HepG2 (cell line): Measurements from ENCODE around the gene NFATC2.

Source experiments
- CENPT ChIP-seq: sonication (generic); formaldehyde crosslinking; IDR thresholded peaks from 2 replicates; pipeline ENCODE4 v1.8.0; 2022; ENCODE audit warnings: low read depth, mild to moderate bottlenecking, moderate library complexity, missing genetic modification reagents
- FOXM1 ChIP-seq: sonication (generic); formaldehyde crosslinking; IDR thresholded peaks from 2 replicates; pipeline ENCODE4 v1.5.0; 2020; ENCODE audit warnings: missing genetic modification reagents
- KLF12 ChIP-seq: sonication (generic); formaldehyde crosslinking; IDR thresholded peaks from 2 replicates; pipeline ENCODE4 v1.4.0; 2020; ENCODE audit warnings: missing genetic modification reagents, borderline replicate concordance
- KMT2A ChIP-seq: sonication (generic); formaldehyde crosslinking; IDR thresholded peaks from 2 replicates; pipeline ENCODE4 v1.4.0; 2020; ENCODE audit warnings: missing genetic modification reagents
- MTA1 ChIP-seq: sonication (generic); formaldehyde crosslinking; IDR thresholded peaks from 2 replicates; pipeline ENCODE4 v1.4.0; 2020; ENCODE audit warnings: missing genetic modification reagents, mild to moderate bottlenecking, borderline replicate concordance
- POLR2A ChIP-seq, 2 experiments: IDR thresholded peaks; 2 replicates each; pipeline ENCODE4 v1.6.1; 2011; ENCODE audit warnings: low read depth in 2 of 2, low read length in 2 of 2, mild to moderate bottlenecking in 1 of 2, moderate library complexity in 1 of 2; ENCODE audit not compliant: insufficient read depth in 1 of 2
- RFX5 ChIP-seq: IDR thresholded peaks from 2 replicates; pipeline ENCODE4 v1.6.1; 2011; ENCODE audit warnings: low read depth, low read length, improper control_type of control experiment
- SMC3 ChIP-seq: IDR thresholded peaks from 2 replicates; pipeline ENCODE4 v1.6.1; 2011; ENCODE audit warnings: low read length, improper control_type of control experiment
- TFE3 ChIP-seq: IDR thresholded peaks from 2 replicates; pipeline ENCODE4 v1.6.1; 2016
- ZZZ3 ChIP-seq: sonication (generic); formaldehyde crosslinking; IDR thresholded peaks from 2 replicates; pipeline ENCODE4 v1.4.0; 2020; ENCODE audit warnings: missing genetic modification reagents, mild to moderate bottlenecking, borderline replicate concordance
- TF ChIP-seq, protein P1 (sequence below), 2 experiments: IDR thresholded peaks; 2 replicates each; pipeline ENCODE4 v1.6.1; 2011 to 2012; ENCODE audit warnings: low read length in 2 of 2, borderline replicate concordance in 1 of 2, low read depth in 1 of 2, mild to moderate bottlenecking in 1 of 2, moderate library complexity in 1 of 2
- TF ChIP-seq, protein P2 (sequence below): sonication (generic); formaldehyde crosslinking; IDR thresholded peaks from 2 replicates; pipeline ENCODE4 v1.4.0; 2020; ENCODE audit warnings: mild to moderate bottlenecking, missing genetic modification reagents
- TF ChIP-seq, protein P3 (sequence below): sonication (generic); formaldehyde crosslinking; IDR thresholded peaks from 2 replicates; pipeline ENCODE4 v1.5.0; 2020; ENCODE audit warnings: mild to moderate bottlenecking, missing genetic modification reagents, moderate library complexity

- no peak for TF ChIP-seq CENPT (CRISPR knock-in tag)
- TF ChIP-seq, protein P1, sequence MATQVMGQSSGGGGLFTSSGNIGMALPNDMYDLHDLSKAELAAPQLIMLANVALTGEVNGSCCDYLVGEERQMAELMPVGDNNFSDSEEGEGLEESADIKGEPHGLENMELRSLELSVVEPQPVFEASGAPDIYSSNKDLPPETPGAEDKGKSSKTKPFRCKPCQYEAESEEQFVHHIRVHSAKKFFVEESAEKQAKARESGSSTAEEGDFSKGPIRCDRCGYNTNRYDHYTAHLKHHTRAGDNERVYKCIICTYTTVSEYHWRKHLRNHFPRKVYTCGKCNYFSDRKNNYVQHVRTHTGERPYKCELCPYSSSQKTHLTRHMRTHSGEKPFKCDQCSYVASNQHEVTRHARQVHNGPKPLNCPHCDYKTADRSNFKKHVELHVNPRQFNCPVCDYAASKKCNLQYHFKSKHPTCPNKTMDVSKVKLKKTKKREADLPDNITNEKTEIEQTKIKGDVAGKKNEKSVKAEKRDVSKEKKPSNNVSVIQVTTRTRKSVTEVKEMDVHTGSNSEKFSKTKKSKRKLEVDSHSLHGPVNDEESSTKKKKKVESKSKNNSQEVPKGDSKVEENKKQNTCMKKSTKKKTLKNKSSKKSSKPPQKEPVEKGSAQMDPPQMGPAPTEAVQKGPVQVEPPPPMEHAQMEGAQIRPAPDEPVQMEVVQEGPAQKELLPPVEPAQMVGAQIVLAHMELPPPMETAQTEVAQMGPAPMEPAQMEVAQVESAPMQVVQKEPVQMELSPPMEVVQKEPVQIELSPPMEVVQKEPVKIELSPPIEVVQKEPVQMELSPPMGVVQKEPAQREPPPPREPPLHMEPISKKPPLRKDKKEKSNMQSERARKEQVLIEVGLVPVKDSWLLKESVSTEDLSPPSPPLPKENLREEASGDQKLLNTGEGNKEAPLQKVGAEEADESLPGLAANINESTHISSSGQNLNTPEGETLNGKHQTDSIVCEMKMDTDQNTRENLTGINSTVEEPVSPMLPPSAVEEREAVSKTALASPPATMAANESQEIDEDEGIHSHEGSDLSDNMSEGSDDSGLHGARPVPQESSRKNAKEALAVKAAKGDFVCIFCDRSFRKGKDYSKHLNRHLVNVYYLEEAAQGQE (IDR thresholded peaks at IDR 0.05; ENCODE audit: borderline replicate concordance in 1 of 2, low read depth in 1 of 2, low read length in 2 of 2) = no peak
- TF ChIP-seq KMT2A = no peak
- TF ChIP-seq FOXM1 (CRISPR knock-in tag) = no peak
- no peak for TF ChIP-seq RFX5
- TF ChIP-seq, protein P2, sequence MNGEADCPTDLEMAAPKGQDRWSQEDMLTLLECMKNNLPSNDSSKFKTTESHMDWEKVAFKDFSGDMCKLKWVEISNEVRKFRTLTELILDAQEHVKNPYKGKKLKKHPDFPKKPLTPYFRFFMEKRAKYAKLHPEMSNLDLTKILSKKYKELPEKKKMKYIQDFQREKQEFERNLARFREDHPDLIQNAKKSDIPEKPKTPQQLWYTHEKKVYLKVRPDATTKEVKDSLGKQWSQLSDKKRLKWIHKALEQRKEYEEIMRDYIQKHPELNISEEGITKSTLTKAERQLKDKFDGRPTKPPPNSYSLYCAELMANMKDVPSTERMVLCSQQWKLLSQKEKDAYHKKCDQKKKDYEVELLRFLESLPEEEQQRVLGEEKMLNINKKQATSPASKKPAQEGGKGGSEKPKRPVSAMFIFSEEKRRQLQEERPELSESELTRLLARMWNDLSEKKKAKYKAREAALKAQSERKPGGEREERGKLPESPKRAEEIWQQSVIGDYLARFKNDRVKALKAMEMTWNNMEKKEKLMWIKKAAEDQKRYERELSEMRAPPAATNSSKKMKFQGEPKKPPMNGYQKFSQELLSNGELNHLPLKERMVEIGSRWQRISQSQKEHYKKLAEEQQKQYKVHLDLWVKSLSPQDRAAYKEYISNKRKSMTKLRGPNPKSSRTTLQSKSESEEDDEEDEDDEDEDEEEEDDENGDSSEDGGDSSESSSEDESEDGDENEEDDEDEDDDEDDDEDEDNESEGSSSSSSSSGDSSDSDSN (CRISPR knock-in tag) = no peak
- no peak for TF ChIP-seq MTA1
- TF ChIP-seq, protein P3, sequence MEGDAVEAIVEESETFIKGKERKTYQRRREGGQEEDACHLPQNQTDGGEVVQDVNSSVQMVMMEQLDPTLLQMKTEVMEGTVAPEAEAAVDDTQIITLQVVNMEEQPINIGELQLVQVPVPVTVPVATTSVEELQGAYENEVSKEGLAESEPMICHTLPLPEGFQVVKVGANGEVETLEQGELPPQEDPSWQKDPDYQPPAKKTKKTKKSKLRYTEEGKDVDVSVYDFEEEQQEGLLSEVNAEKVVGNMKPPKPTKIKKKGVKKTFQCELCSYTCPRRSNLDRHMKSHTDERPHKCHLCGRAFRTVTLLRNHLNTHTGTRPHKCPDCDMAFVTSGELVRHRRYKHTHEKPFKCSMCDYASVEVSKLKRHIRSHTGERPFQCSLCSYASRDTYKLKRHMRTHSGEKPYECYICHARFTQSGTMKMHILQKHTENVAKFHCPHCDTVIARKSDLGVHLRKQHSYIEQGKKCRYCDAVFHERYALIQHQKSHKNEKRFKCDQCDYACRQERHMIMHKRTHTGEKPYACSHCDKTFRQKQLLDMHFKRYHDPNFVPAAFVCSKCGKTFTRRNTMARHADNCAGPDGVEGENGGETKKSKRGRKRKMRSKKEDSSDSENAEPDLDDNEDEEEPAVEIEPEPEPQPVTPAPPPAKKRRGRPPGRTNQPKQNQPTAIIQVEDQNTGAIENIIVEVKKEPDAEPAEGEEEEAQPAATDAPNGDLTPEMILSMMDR (CRISPR knock-in tag) = no peak; the same call in 1 of the 2 replicates
- TF ChIP-seq TFE3 (CRISPR knock-in tag) = no peak
- TF ChIP-seq POLR2A (IDR thresholded peaks at IDR 0.05; ENCODE audit: insufficient read depth in 1 of 2, low read depth in 2 of 2, low read length in 2 of 2) = no peak; a peak in 1 of 4 replicates
- TF ChIP-seq KLF12 = no peak
- TF ChIP-seq ZZZ3 (CRISPR knock-in tag) = no peak
- TF ChIP-seq SMC3 = no peak
Measured at GRCh38 chr20:51563486-51564332, 21.2 kb upstream of the NFATC2 start.
